ENCODE measurements around the gene C1orf232. TPM values are rescaled to one million over a fixed set of nuclear protein-coding genes. Genes with fewer than 3 reads are reported as not detected.

Gene C1orf232
- not detected in 5 replicates for total RNA-seq (2022; extraction: Qiagen RNA extraction; ENCODE audit: low read depth)

GRCh38 chr1:26168410-26169197 lies at the start of gene C1orf232:
TSS of gene C1orf232 (minus strand) at chr1:26168963. CDS start at chr1:26168499, 464 bp downstream.

DNA sequence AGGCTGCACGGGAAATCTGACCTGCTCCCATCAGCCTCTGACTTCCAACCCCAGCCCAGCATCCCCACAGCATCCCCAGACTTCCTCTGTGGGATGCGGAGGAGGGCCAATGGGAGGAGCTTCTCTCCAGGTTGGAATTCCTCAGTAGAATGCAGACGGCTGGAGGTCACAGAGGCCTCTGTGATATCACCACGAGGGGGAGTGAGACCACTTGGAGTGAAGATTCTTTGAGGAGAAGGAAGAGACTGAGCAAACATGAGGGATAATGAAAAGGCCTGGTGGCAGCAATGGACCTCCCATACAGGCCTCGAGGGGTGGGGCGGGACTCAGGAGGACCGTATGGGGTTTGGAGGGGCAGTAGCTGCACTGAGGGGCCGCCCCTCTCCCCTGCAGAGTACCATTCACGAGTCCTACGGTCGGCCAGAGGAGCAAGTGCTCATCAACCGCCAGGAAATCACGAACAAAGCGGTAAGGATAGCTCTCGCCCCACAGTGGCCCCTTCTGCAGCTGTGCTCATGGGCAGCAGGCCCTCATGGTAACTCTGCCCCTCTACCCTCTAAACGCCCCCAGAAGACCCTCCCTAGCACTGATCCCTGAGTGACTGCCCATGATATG lies 21.7 kb upstream of the C1orf232 start, which contains the start of gene CATSPER4:
CATSPER4 (plus strand) TSS at position 230 of the 615 bp plus-strand sequence; CDS start at position 256, 26 bp downstream.

DNA sequence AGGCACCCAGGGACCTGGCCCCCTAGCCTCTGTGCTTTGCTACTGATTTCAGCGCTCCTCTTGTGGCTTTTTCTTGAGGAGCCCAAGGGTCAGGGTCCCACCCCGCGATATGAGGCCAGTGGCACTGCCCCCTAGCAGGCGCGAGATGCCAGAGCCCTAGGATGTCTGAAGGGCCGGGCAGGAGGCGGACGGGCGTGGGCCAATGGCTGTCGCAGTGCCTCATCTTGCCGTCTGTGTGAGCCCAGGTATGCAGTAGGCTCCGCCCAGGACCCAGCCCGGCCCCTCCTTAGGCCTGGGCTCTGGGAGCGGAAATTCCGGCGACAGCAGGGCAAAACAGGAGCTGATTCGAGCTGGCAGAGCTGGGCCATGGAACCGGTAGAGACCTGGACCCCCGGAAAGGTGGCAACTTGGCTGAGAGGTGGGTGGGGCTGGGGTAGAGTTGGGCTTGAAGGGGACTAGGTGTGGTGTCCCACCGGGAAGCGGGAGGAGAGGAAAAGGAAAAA lies 8.5 kb upstream of the C1orf232 start, which contains the start of gene CNKSR1:
CNKSR1 (plus strand) TSS at position 310 of the 503 bp plus-strand sequence; CDS start at position 367, 57 bp downstream.

GRCh38 chr1:26171084-26172072 lies 2.6 kb upstream of the C1orf232 start, which contains the start of gene ZNF593OS:
TSS of gene ZNF593OS (minus strand) at chr1:26171832. CDS start at chr1:26171661, 171 bp downstream.

GRCh38 chr1:26169669-26170471 lies 1.1 kb upstream of the C1orf232 start, which contains the start of gene ZNF593:
TSS of gene ZNF593 (plus strand) at chr1:26169908. CDS start at chr1:26169984, 76 bp downstream.

DNA sequence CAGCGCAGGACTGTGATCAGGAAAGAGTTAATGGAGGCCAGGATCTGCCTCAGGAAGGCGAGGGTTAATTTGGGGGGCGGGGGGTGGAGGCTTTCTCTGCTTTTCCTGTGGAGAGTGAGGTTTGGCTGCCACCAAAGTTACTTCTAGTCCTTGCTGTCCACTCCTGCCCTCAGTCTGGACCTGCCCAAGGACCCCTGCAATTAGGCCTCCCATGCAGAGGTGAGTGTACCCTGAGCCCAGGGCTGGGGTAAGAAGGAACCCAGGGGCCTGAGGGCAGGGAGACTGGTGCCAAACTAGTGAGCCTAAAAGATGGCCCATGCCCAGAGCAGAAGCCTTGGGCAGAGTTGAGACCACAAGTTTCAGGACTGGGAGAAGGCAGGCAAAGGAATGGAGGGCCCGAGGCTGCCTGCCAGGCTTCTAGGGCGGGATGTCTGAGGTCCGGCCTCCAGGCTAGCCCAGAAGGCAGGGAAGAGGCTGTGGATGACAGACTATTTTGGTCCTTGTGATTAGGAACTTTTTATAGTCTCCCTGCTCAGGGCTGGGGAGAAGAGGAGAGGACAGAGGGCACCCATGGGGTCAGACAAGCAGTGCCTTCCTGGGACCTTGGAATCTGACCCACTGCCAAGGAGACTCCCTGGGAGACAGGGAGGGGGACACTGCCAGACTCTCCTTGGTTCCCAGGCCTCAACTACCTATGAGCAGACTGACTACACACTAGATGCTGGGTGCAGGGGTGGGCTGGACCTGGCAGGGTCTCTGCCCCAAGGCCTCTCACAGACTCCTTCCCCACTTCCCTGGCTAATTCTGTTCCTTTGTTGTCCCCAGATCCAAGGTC lies 9.6 kb downstream of the C1orf232 start, which contains the start of gene FAM110D:
FAM110D (plus strand) TSS at position 172 of the 835 bp plus-strand sequence. CDS start 2,213 bp downstream, outside the sequence.

Other genes with a start within 250 kb of the C1orf232 start
- gene PAFAH2, start 170.9 kb downstream of the C1orf232 start, total RNA-seq (2022; extraction: Qiagen RNA extraction; ENCODE audit: low read depth): 5.5 to 8.8 TPM (median 6.9 TPM) in 5 replicates
- 0.05 TPM in 1 of 5 replicates, not detected in the others for gene EXTL1, start 147.2 kb downstream of the C1orf232 start, total RNA-seq (2022; extraction: Qiagen RNA extraction; ENCODE audit: low read depth)
- 0.09 to 0.31 TPM (median 0.25 TPM) in 5 replicates for gene SLC30A2, start 122.8 kb downstream of the C1orf232 start, total RNA-seq (2022; extraction: Qiagen RNA extraction; ENCODE audit: low read depth)
- 0.43 to 0.85 TPM (median 0.60 TPM) in 5 replicates for gene TRIM63, start 101.3 kb downstream of the C1orf232 start, total RNA-seq (2022; extraction: Qiagen RNA extraction; ENCODE audit: low read depth)
- 1.2 to 3.1 TPM (median 1.6 TPM) in 5 replicates for gene PDIK1L, start 57.1 kb downstream of the C1orf232 start, total RNA-seq (2022; extraction: Qiagen RNA extraction; ENCODE audit: low read depth)
- 0.05 to 0.06 TPM in 2 of 5 replicates, not detected in the others for gene FAM110D, start 9.9 kb downstream of the C1orf232 start, total RNA-seq (2022; extraction: Qiagen RNA extraction; ENCODE audit: low read depth)
- gene ZNF593, start 945 bp upstream of the C1orf232 start, total RNA-seq (2022; extraction: Qiagen RNA extraction; ENCODE audit: low read depth): 43.9 to 63.0 TPM (median 59.9 TPM) in 5 replicates
- not detected in 5 replicates for gene ZNF593OS, start 2.9 kb upstream of the C1orf232 start, total RNA-seq (2022; extraction: Qiagen RNA extraction; ENCODE audit: low read depth)
- 0.13 to 0.58 TPM (median 0.39 TPM) in 5 replicates for gene CNKSR1, start 8.5 kb upstream of the C1orf232 start, total RNA-seq (2022; extraction: Qiagen RNA extraction; ENCODE audit: low read depth)
- not detected in 5 replicates for gene CATSPER4, start 21.6 kb upstream of the C1orf232 start, total RNA-seq (2022; extraction: Qiagen RNA extraction; ENCODE audit: low read depth)
- gene CEP85, start 65.2 kb upstream of the C1orf232 start, total RNA-seq (2022; extraction: Qiagen RNA extraction; ENCODE audit: low read depth): 10.8 to 13.9 TPM (median 12.3 TPM) in 5 replicates
- gene SH3BGRL3, start 111.1 kb upstream of the C1orf232 start, total RNA-seq (2022; extraction: Qiagen RNA extraction; ENCODE audit: low read depth): 121 to 161 TPM (median 145 TPM) in 5 replicates
- 7.0 to 17.5 TPM (median 15.1 TPM) in 5 replicates for gene UBXN11, start 137.7 kb upstream of the C1orf232 start, total RNA-seq (2022; extraction: Qiagen RNA extraction; ENCODE audit: low read depth)
- gene CD52, start 149.0 kb upstream of the C1orf232 start, total RNA-seq (2022; extraction: Qiagen RNA extraction; ENCODE audit: low read depth): not detected in 5 replicates
- 0.90 to 2.6 TPM (median 1.3 TPM) in 5 replicates for gene CRYBG2, start 185.2 kb upstream of the C1orf232 start, total RNA-seq (2022; extraction: Qiagen RNA extraction; ENCODE audit: low read depth)
- not detected in 5 replicates for gene ZNF683, start 203.8 kb upstream of the C1orf232 start, total RNA-seq (2022; extraction: Qiagen RNA extraction; ENCODE audit: low read depth)
- gene LIN28A, start 241.9 kb upstream of the C1orf232 start, total RNA-seq (2022; extraction: Qiagen RNA extraction; ENCODE audit: low read depth): not detected in 5 replicates